DMS53 treated with DMSO at 0.1 percent for 48 hours (cell line): ENCODE measurements around the gene NOP9.

Experiments
- DNase-seq: peaks from one replicate; lab custom pipeline; 2025; ENCODE audit not compliant: unreplicated experiment; lab: John Stamatoyannopoulos, UW

NOP9 gene

GRCh38 chr14:24262821-24263733 lies 36.6 kb upstream of the NOP9 start, which contains the start of gene TGM1:
Gene TGM1 (minus strand): TSS chr14:24263177. CDS start chr14:24262352, 825 bp downstream.
- DNase-seq = no peak

GRCh38 chr14:24263848-24264247 lies 35.8 kb upstream of the NOP9 start:
- DNase-seq = no peak

GRCh38 chr14:24264298-24264697 lies 35.4 kb upstream of the NOP9 start:
- DNase-seq = no peak

GRCh38 chr14:24266344-24267244 lies 33.1 kb upstream of the NOP9 start:
- no peak for DNase-seq

- DNase-seq = no peak
Observed at GRCh38 chr14:24267516-24267915, 32.1 kb upstream of the NOP9 start.

GRCh38 chr14:24268225-24268624 lies 31.4 kb upstream of the NOP9 start:
- no peak for DNase-seq

GRCh38 chr14:24269368-24269767 lies 30.3 kb upstream of the NOP9 start:
- no peak for DNase-seq

GRCh38 chr14:24269910-24270536 lies 29.6 kb upstream of the NOP9 start:
- no peak for DNase-seq

GRCh38 chr14:24270537-24271133 lies 29.0 kb upstream of the NOP9 start:
- no peak for DNase-seq

- peak; percentile 73 for DNase-seq
Observed at GRCh38 chr14:24271134-24271833, 28.4 kb upstream of the NOP9 start, which contains the start of gene RABGGTA. Gene RABGGTA (minus strand): TSS chr14:24271597. CDS start chr14:24271115, 482 bp downstream.

GRCh38 chr14:24271834-24272263 lies 27.8 kb upstream of the NOP9 start:
- no peak for DNase-seq

- no peak for DNase-seq
Observed at GRCh38 chr14:24272467-24272866, 27.2 kb upstream of the NOP9 start.

GRCh38 chr14:24273422-24273998 lies 26.1 kb upstream of the NOP9 start:
- DNase-seq = no peak

- DNase-seq = no peak
Observed at GRCh38 chr14:24274101-24274543, 25.5 kb upstream of the NOP9 start.

- no peak for DNase-seq
Observed at GRCh38 chr14:24277071-24277470, 22.6 kb upstream of the NOP9 start.

GRCh38 chr14:24277606-24278321 lies 21.9 kb upstream of the NOP9 start:
- DNase-seq = no peak

GRCh38 chr14:24278424-24278823 lies 21.2 kb upstream of the NOP9 start:
- DNase-seq = no peak

- no peak for DNase-seq
Observed at GRCh38 chr14:24279301-24280186, 20.1 kb upstream of the NOP9 start.
